NCI-H748 treated with DMSO at 0.1 percent for 48 hours (cell line): ENCODE results near the gene ACKR2.
A peak's percentile ranks its signal among the peaks of the same experiment; 100 is the strongest.
"Not testable (repeated sequence)": the region's sequence is repeated elsewhere in the genome, so short reads cannot be mapped to it uniquely, and the experiment has no call there.

Experiments
- DNase-seq: peaks from one replicate; lab custom pipeline; 2025; lab: John Stamatoyannopoulos, UW

The ACKR2 gene

GRCh38 chr3:42801784-42802183, 7.5 kb upstream of the ACKR2 start:
- DNase-seq, result no peak

GRCh38 chr3:42802876-42803413, 6.3 kb upstream of the ACKR2 start:
- no peak for DNase-seq

- DNase-seq, result no peak
These were observed 5.7 kb upstream of the ACKR2 start for GRCh38 chr3:42803414-42804105.

- DNase-seq, result peak; percentile 86
These were observed 5.0 kb upstream of the ACKR2 start, which contains the start of gene HIGD1A for GRCh38 chr3:42804106-42804830. HIGD1A (minus strand) TSS chr3:42804490; CDS start chr3:42794253, 10,237 bp downstream.

GRCh38 chr3:42804831-42805132, 4.5 kb upstream of the ACKR2 start:
- no peak for DNase-seq

GRCh38 chr3:42805141-42805821, 4.0 kb upstream of the ACKR2 start:
- no peak for DNase-seq

- DNase-seq, result no peak
These were observed 1.3 kb upstream of the ACKR2 start for GRCh38 chr3:42807929-42808328.

GRCh38 chr3:42810706-42811105, 1.5 kb downstream of the ACKR2 start:
- DNase-seq, result not testable (repeated sequence)

- DNase-seq, result not testable (repeated sequence)
These were observed 2.1 kb downstream of the ACKR2 start for GRCh38 chr3:42811118-42811883.

GRCh38 chr3:42814246-42814645, 5.0 kb downstream of the ACKR2 start:
- no peak for DNase-seq

- peak; percentile 36 for DNase-seq
These were observed 5.8 kb downstream of the ACKR2 start for GRCh38 chr3:42814914-42815507.

- no peak for DNase-seq
These were observed 6.6 kb downstream of the ACKR2 start for GRCh38 chr3:42815826-42816225.

- peak; percentile 85 for DNase-seq
These were observed 10.2 kb downstream of the ACKR2 start for GRCh38 chr3:42819351-42819965.

GRCh38 chr3:42820746-42821051, 11.5 kb downstream of the ACKR2 start:
- DNase-seq, result no peak

GRCh38 chr3:42822828-42823227, 13.6 kb downstream of the ACKR2 start:
- DNase-seq, result no peak

- DNase-seq, result peak; percentile 56
These were observed 14.1 kb downstream of the ACKR2 start for GRCh38 chr3:42823351-42823750.

- no peak for DNase-seq
These were observed 16.9 kb downstream of the ACKR2 start for GRCh38 chr3:42826141-42826540.

GRCh38 chr3:42827023-42827422, 17.8 kb downstream of the ACKR2 start:
- DNase-seq, result no peak

- no peak for DNase-seq
These were observed 18.4 kb downstream of the ACKR2 start for GRCh38 chr3:42827654-42828053.

GRCh38 chr3:42829083-42829627, 19.9 kb downstream of the ACKR2 start:
- no peak for DNase-seq
